NCI-H2081 treated with DMSO at 0.1 percent for 48 hours (cell line): ENCODE measurements around the gene PRKX.
"Not testable (repeated sequence)": the region's sequence is repeated elsewhere in the genome, so short reads cannot be mapped to it uniquely, and the experiment has no call there.

Experiments used
- DNase-seq: peaks from one replicate; lab custom pipeline; 2025; lab: John Stamatoyannopoulos, UW

Gene PRKX

GRCh38 chrX:3653111-3653510, 60.3 kb downstream of the PRKX start:
- no peak for DNase-seq

DNA sequence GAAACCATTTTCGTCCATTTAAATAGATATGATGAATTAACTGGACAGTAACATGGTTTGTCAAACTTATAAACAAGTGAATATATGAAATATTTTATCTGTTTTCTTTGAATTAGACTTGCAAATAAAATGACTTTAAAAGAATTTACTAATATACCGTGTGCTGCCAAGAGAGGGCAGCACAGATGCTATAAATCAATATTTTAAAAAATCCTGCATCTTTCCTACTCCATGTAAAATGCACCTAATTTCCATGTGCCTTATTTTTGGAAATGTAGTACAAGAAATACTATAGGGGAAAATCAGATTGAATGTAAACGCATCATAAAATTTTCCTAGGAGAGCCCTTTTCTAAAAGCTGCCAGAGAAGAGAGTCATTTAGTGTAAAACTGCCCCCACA, 62.2 kb downstream of the PRKX start:
- DNase-seq = no peak

GRCh38 chrX:3648084-3648483, 65.4 kb downstream of the PRKX start:
- DNase-seq = no peak

DNA sequence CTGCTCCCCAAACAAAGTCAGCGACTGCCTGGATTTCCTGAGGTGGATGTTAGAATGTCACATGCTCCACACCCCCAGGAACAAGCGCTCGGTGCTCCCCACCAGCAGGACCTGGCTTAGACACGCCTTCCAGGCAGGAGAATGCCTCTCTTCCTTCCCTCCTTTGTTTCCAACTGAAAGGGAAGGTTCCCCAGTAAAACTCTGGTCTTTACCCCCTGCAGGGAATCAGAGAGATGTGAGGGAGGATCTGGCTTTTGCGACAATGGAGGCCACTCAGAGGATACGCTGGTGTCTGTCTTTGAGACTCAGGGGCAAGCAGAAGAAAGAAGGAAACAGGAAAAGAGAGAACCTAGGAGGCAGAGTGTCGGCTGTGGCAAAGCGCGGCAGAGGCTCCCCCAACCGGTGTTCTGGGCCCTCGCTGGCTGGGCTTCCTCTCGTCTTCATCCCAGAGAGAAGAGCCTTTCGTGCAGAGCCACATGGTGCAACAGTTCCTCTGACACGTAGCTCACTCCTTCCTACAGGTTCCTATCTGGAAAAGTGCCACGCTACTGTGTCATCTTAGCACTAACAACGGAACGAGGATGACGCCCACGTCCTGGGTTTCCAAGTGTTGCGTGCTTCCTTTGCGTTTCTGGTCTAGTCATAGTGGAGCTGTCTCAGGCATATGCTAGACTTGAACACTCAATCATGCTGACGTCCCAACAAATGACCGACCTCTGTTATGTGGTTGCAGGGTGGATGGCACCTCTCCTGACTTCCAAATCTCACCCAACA, 73.4 kb downstream of the PRKX start:
- DNase-seq = not testable (repeated sequence)

DNA sequence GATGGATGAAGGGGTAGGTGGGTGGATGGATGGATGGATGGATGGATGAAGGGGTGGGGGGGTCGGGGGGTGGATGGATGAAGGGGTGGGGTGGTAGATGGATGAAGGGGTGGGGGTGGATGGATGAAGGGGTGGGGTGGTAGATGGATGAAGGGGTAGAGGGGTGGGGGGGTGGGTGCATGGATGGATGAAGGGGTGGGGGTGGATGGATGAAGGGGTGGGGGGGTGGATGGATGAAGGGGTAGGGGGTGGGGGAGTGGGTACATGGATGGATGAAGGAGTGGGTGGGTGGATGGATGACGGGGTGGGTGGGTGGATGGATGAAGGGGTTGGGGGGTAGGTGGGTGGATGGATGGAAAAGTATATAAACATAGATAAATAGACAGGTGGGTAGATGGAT, 74.2 kb downstream of the PRKX start:
- DNase-seq = no peak

GRCh38 chrX:3638280-3638873, 75.1 kb downstream of the PRKX start:
- DNase-seq = no peak

GRCh38 chrX:3636803-3637202, 76.6 kb downstream of the PRKX start:
- DNase-seq = no peak

DNA sequence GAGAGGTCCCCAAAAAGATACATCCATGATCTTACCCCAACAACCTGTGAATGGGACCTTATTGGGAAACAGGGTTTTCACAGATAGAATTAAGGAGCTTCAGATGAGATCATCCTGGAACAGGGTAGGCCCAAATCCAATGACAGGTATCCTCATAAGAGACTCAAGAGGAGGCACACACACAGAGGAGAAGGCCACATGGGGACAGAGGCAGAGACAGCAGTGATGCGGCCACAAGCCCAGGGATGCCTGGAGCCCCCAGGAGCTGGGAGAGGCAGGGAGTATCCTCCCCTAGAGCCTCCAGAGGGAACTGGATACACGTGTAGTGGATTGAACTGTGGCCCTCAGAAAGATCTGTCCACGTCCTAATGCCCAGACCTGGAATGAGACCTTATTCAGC, 82.3 kb downstream of the PRKX start:
- no peak for DNase-seq

GRCh38 chrX:3627594-3627993, 85.9 kb downstream of the PRKX start:
- DNase-seq = no peak

- DNase-seq = no peak
These were observed 92.0 kb downstream of the PRKX start for GRCh38 chrX:3621414-3621813.

- DNase-seq = not testable (repeated sequence)
These were observed 101.7 kb downstream of the PRKX start for GRCh38 chrX:3611744-3612143.

- no peak for DNase-seq
These were observed 103.6 kb downstream of the PRKX start for GRCh38 chrX:3609810-3610209.

DNA sequence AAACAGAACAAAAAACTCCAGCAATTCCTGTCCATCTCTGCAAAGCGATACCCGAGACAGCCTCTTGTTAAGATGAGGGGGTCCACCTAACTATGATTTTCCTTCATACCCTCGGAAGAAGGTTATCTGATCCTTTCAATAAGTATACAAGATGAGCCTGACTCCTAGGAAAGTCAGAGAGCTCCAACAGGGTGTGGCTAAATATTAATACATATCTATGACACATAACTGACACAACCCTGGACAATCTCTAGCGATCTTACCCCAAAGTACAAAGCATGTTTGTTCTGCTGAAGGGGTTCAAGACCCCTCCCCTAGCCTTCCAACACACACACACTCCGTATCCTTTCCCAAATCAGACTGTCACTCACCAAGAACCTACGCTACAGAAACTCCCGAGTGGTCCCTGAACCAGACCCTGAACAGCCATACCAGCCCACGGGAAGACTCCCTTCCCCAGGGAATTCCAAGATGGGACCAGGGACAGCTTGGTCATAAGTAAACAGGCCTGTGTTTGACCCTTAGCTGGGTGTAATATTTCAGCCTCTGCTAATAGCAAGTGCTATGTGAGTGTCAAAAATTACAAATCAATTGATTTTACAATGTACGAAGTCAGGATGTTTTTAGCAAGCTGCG, 110.3 kb downstream of the PRKX start:
- no peak for DNase-seq

GRCh38 chrX:3599802-3600430, 113.5 kb downstream of the PRKX start:
- DNase-seq = no peak

DNA sequence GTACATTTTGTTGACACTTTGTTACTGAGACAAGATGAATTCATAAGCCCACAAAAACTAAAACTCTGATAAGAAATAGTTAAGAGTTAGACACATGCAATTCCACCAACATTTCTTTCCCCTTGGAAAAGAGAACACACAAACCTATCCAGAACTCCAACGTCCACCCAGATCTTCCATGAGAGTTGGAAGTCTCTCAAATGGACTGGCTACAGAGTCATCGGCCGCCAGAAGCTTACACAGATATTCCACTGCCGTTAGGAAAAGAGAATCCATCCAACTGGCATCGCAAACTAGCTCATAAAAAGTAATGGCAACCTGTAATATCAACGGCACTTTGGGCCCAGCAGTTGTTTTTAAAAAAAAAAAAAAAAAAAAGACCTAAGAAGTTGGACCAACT, 114.7 kb downstream of the PRKX start:
- no peak for DNase-seq

DNA sequence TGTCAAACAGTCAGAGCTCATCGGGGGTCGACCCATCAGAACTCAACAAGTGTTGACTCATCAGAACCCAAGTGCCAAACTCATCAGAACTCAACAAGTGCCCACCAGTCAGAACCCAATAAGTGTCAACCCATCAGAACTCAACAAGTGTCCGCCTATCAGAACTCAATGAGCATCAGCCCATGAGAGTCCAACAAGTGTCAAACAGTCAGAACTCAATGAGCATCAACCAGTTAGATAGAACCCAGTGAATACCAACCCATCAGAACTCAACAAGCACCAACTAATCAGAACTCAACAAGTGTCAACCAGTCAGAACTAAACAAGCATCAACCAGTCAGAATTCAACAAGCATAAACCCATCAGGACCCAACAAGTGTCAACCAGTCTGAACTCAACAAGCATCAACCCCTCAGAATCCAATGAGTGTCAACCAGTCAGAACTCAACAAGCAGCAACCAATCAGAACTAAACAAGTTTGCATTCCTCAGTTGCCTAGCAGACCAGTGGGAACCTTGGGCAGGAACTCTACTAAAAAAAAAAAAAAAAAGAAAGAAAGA, 115.3 kb downstream of the PRKX start:
- DNase-seq = no peak

- no peak for DNase-seq
These were observed 121.3 kb downstream of the PRKX start for GRCh38 chrX:3592184-3592583.

DNA sequence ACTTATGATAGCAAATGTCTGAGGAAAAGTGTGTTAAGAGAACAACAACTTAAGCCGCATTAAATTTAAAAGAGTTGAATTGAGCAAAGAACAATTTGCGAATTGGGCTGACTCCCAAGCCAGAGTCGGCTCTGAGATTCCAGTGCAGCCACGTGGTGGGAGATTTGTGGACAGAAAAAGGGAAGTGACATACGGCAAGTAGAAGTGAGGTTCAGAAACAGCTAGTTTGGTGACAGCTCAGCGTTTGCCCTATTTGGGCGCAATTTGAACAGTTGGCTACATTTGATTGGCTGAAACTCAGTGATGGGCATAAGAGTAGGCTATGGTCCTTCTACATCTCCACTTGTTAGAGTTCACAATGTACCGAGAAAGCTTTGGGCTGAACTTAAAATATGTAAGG, 124.0 kb downstream of the PRKX start:
- DNase-seq = no peak

DNA sequence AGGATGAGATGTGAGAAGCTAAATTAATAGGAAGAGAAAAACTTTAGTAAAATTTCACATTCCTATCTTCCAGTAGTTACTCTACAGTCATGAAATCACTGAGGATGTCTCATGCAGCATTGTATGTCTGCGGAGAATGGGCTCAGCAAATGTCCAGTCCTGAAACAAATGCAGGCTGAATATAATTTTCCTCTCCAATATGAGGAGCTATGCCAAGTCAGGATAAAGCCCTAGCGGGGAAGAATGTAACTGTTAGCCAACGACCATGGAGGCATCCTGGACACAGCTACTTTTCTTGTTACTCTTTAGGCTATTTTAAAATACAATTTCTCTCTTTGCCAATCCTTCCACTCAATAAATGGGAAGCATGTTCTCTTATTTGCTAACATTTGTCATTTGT, 127.7 kb downstream of the PRKX start:
- DNase-seq = no peak

GRCh38 chrX:3584415-3584996, 128.9 kb downstream of the PRKX start:
- DNase-seq = no peak

- DNase-seq = no peak
These were observed 131.0 kb downstream of the PRKX start for GRCh38 chrX:3582451-3582850.

DNA sequence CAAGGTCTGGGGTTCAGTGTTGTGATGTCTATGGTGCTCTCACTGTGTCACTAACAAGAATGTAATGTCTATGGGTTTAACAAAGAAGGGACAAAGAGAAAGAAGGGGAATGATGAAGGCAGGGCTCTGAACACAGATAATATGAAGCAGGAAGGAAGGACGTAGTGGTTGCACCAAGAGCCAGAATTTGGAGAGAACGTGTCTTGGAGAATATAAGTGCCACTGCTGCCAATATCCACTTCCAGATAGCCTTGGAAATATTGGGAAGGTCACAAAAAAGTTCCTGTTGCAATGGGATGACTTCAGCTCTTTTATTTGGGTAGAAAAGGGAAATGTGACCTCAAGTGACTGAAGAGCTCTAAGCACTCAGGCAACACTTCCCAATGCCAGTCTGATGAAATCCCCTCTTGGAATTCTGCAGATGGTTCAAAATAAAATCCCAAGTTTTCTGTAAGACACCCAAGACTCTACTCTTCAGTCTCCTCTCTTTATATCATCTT, 131.8 kb downstream of the PRKX start:
- DNase-seq = no peak
